SK-N-SH (cell line): ENCODE data around the gene GPR179. TPM values are rescaled to one million over a fixed set of nuclear protein-coding genes. Genes with fewer than 3 reads are reported as not detected.

Source experiments
- CTCF ChIA-PET: fragments of 300-600, 350-600 bp; formaldehyde crosslinking; extraction: SDS; loops from one replicate; lab custom pipeline; 2021; lab: Yijun Ruan, JAX
- POLR2A ChIA-PET: fragments of 350-600 bp; sonication (Branson Sonifier 250); formaldehyde crosslinking; extraction: SDS; loops from one replicate; lab custom pipeline; 2020; ENCODE audit warnings: antibody characterized with exemption, inconsistent platforms; lab: Yijun Ruan, JAX
- DNase-seq: peaks from one replicate; pipeline ENCODE4 v3.0.0; 2012
- H2AFZ ChIP-seq: fragments of 200-600 bp; sonication (generic); 2 replicates; pipeline ENCODE4 v1.8.1; 2016; ENCODE audit warnings: antibody characterized with exemption, mild to moderate bottlenecking, low read depth
- H3F3A ChIP-seq: fragments of 200-600 bp; sonication (generic); replicated peaks from 2 replicates; pipeline ENCODE3; 2016; ENCODE audit warnings: antibody characterized with exemption, mild to moderate bottlenecking; ENCODE audit not compliant: insufficient read depth
- H3K27ac ChIP-seq, 2 experiments: fragments of 200-500 bp in 1 of 2; fragments of 200-600 bp in 1 of 2; sonication (Bioruptor generic) in 1 of 2; sonication (generic), shearing (Covaris generic) in 1 of 2; 2 replicates each; pipeline versions ENCODE4 v1.5.1 to v1.6.1; 2014 to 2016; ENCODE audit warnings: low read depth in 2 of 2, inconsistent platforms in 1 of 2, low read length in 1 of 2, mild to moderate bottlenecking in 1 of 2, mixed read lengths in 1 of 2
- H3K27me3 ChIP-seq: fragments of 200-600 bp; sonication (generic), shearing (Covaris generic); 2 replicates; pipeline ENCODE4 v1.6.1; 2016; ENCODE audit warnings: mixed run types; ENCODE audit not compliant: insufficient read depth
- H3K36me3 ChIP-seq, 2 experiments: fragments of 200-500 bp in 1 of 2; fragments of 200-600 bp in 1 of 2; sonication (Bioruptor generic) in 1 of 2; sonication (generic) in 1 of 2; replicated peaks in 1 of 2; 2 replicates each; pipeline versions ENCODE3 to v1.5.1; 2014 to 2016; ENCODE audit warnings: low read length in 1 of 2, mild to moderate bottlenecking in 1 of 2; ENCODE audit not compliant: insufficient read depth in 2 of 2, control insufficient read depth in 1 of 2
- H3K4me1 ChIP-seq, 2 experiments: fragments of 200-500 bp in 1 of 2; fragments of 200-600 bp in 1 of 2; sonication (Bioruptor generic) in 1 of 2; sonication (generic), shearing (Covaris generic) in 1 of 2; 2 replicates each; pipeline versions ENCODE4 v1.5.1 to v1.6.1; 2014 to 2016; ENCODE audit warnings: low read depth in 1 of 2, low read length in 1 of 2, mixed run types in 1 of 2; ENCODE audit not compliant: insufficient read depth in 2 of 2, control insufficient read depth in 1 of 2
- H3K4me2 ChIP-seq: fragments of 200-600 bp; sonication (generic), shearing (Covaris generic); 2 replicates; pipeline ENCODE4 v1.6.1; 2017; ENCODE audit warnings: mixed run types
- H3K4me3 ChIP-seq, 2 experiments: fragments of 200-500 bp in 1 of 2; fragments of 200-600 bp in 1 of 2; sonication (Bioruptor generic) in 1 of 2; sonication (generic), shearing (Covaris generic) in 1 of 2; 2 replicates each; pipeline versions ENCODE4 v1.5.1 to v1.8.1; 2014 to 2016; ENCODE audit warnings: low read depth in 2 of 2, inconsistent platforms in 1 of 2, low read length in 1 of 2, mild to moderate bottlenecking in 1 of 2, mixed read lengths in 1 of 2, moderate library complexity in 1 of 2
- H3K79me2 ChIP-seq: fragments of 200-600 bp; sonication (generic); 2 replicates; pipeline ENCODE4 v1.8.1; 2017; ENCODE audit warnings: mild to moderate bottlenecking; ENCODE audit not compliant: insufficient read depth
- H3K9ac ChIP-seq: fragments of 200-600 bp; sonication (generic); 2 replicates; pipeline ENCODE4 v1.6.1; 2017; ENCODE audit warnings: mixed run types
- H3K9me2 ChIP-seq: fragments of 200-600 bp; sonication (generic); 2 replicates; pipeline ENCODE4 v1.6.1; 2017; ENCODE audit warnings: mixed run types
- H3K9me3 ChIP-seq: fragments of 200-600 bp; sonication (generic); 2 replicates; pipeline ENCODE4 v1.6.1; 2017; ENCODE audit warnings: mixed run types, mild to moderate bottlenecking, moderate library complexity
- H4K20me1 ChIP-seq: fragments of 200-600 bp; sonication (generic); 2 replicates; pipeline ENCODE4 v1.6.1; 2017; ENCODE audit warnings: mild to moderate bottlenecking, mixed run types; ENCODE audit not compliant: insufficient read depth
- CTCF ChIP-seq: fragments of 200-600 bp; sonication (generic); IDR thresholded peaks from 2 replicates; pipeline ENCODE4 v1.6.1; 2017; ENCODE audit warnings: antibody characterized with exemption, mild to moderate bottlenecking, moderate library complexity
- FOXJ3 ChIP-seq: sonication (generic); formaldehyde crosslinking; IDR thresholded peaks from 2 replicates; pipeline ENCODE4 v1.5.1; 2020; ENCODE audit warnings: mild to moderate bottlenecking, missing genetic modification reagents
- MAX ChIP-seq: IDR thresholded peaks from 2 replicates; pipeline ENCODE4 v1.4.0; 2012; ENCODE audit warnings: low read depth
- PBX3 ChIP-seq: IDR thresholded peaks from 2 replicates; pipeline ENCODE4; 2012
- REST ChIP-seq: IDR thresholded peaks from 2 replicates; pipeline ENCODE4 v1.6.1; 2012; ENCODE audit warnings: mild to moderate bottlenecking, low read depth, low read length, moderate library complexity
- TCF12 ChIP-seq: IDR thresholded peaks from 2 replicates; pipeline ENCODE4 v1.4.0; 2012
- YY1 ChIP-seq: IDR thresholded peaks from 2 replicates; pipeline ENCODE4 v1.4.0; 2012; ENCODE audit warnings: low read depth, mild to moderate bottlenecking
- ZBTB33 ChIP-seq: IDR thresholded peaks from 2 replicates; pipeline ENCODE4 v1.4.0; 2012; ENCODE audit warnings: low read depth, borderline replicate concordance
- WGBS: methylation state at CpG from one replicate; pipeline ENCODE4 v1.1.6; 2017; ENCODE audit warnings: low lambda C conversion rate; 5-methylcytosine and 5-hydroxymethylcytosine counted together
- polyA plus RNA-seq, 3 experiments: library from polyadenylated mRNA; depleted of rRNA; stranded (reverse); fragments of >200 nt; gene quantifications; 2 replicates each; pipeline ENCODE4 v1.2.3, GENCODE V29; 2012

The GPR179 gene
- polyA plus RNA-seq, 1 of the 3 experiments (the other 2 are of a cell fraction): 0.02 TPM

- Histone ChIP-seq H3K79me2 (no peaks in the 10 kb centered on the region), H3K9me2 (no peaks in the 10 kb centered on the region), H4K20me1 (no peaks in the 10 kb centered on the region), H3K4me1 (peaks cover 0 to 30% of the 10 kb centered on the region in 2 experiments; a peak in 2 of 4 replicates), H3K4me2 (no peak overlapping the region), H3K4me3 (no peak overlapping the region), H3F3A (no peaks in the 10 kb centered on the region), H3K36me3 (peaks cover 9 to 17% of the 10 kb centered on the region in 2 experiments), H2AFZ (no peak overlapping the region), H3K27me3 (no peaks in the 10 kb centered on the region), H3K9ac (no peak overlapping the region), H3K9me3 (no peaks in the 10 kb centered on the region)
- CTCF ChIA-PET: interaction anchor here (0.9 to 23.5 kb wide), 5 partner anchors 9 to 283 kb away, joined by 3 to 303 read pairs (median 6); partner anchors contain the start of genes GPR179 and SOCS7
- POLR2A ChIA-PET: no interaction called here
- TF ChIP-seq MAX (no peak), CTCF (no peak), PBX3 (no peak), TCF12 (no peak), YY1 (no peak), FOXJ3 (no peak), ZBTB33 (no peak), REST (no peak)
- TF ChIP-seq, all 33 proteins: peak for 0
- DNase-seq: no peak
- H3K27ac ChIP-seq: peak overlapping the region in 1 of 2 experiments; percentile 48; a peak in 1 of 4 replicates
- WGBS: 88% methylated on average over 2 of the region's 2 CpGs
These were observed 19.0 kb downstream of the GPR179 start for GRCh38 chr17:38324772-38325171.
